Islet precursor cell (in vitro differentiated cells): Measurements from ENCODE around the gene SLC25A51.
A peak's percentile ranks its signal among the peaks of the same experiment; 100 is the strongest.
"Not testable (repeated sequence)": the region's sequence is repeated elsewhere in the genome, so short reads cannot be mapped to it uniquely, and the experiment has no call there.

Experiments
- DNase-seq: peaks from one replicate; pipeline ENCODE4 v3.0.0-alpha.2; 2018

The SLC25A51 gene

DNA sequence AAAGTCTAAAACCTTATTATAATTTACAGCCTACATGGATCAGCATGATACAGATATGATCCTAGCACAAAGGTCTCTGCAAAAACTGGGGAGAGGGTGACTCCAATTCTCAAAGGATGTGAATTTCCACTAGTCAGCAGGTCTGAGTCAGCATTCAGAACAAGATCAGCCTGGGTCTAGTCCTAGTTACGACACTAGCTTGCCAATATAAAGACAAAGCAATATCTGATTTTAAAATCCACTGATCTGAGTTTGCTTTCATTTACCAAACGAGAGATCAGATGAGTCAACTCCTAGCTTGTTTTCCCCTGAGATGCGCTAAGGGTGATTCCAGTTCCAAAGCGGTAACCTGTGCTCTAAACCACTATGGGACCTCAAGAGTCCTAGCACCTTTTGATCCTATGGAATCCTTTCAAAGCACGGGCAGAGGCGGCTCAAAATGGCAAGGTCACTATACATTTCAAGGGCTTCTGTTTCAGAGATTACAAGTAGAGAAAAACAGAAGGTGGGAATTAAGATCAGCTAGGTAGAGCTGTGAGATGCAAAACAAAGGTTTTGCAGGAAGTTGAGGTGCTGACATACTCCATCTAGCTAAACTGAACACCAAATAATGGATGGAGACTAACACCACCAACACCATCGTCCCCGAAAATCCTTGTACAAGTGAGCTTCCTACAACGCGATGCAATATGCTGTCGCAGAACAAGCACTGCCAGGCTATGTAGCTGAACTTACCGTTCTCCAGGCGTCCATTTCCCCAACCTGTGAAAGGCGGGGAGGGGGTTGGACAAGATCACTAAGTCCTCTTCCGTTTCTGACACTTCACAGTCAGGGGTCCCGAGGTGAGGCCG lies 906 bp downstream of the SLC25A51 start:
- DNase-seq = no peak

GRCh38 chr9:37902131-37902530 lies 1.8 kb downstream of the SLC25A51 start:
- DNase-seq = no peak

DNA sequence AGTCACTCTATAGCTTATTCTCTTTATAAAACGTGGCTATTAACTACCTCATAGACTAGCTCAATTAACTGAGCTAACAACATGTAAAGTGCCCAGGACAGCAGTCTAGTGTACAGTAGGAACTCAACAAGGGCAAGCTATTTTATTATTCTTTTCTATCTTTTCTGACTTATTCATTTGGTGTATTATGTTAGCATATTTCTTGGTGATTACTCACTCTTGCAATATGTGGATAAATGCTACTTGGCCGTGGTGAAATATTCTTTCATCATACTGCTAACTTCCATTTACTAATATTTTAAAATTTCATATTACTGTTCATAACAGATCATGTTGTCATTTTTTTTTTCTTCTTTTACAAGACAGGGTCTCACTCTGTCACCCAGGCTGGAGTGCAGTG lies 4.9 kb downstream of the SLC25A51 start:
- DNase-seq = no peak

DNA sequence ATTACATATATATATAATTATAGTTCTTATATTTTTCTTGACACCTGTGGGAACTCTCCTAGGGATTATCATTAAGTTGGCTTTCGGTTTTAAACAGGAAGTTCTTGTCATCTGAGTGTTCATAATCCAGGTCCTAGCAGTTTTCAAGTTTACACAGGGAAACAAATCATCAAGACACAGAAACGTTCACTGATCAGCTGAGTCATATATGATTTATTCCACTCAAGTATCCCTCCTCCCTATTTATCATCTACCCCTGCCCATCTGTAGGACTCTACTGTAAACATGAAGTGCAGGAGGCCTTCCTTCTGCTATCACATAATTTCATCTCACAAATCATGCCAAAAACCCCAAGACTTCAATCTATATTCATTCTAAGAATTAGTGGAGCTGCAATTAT lies 6.3 kb downstream of the SLC25A51 start:
- DNase-seq = no peak

- no peak for DNase-seq
These were observed 11.9 kb downstream of the SLC25A51 start for GRCh38 chr9:37892063-37892462.

DNA sequence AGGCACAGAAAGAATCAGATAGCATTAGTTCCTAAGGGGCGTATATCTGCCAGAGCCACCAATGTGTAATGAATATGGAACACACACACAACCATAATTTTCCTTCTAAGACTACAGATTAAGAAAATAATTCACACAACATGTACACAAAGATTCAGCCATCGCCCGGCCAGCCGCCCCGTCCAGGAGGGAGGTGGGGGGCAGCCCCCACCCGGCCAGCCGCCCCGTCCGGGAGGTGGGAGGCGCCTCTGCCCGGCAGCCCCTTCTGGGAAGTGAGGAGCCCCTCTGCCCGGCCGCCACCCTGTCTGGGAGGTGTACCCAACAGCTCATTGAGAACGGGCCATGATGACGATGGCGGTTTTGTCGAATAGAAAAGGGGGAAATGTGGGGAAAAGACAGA lies 12.9 kb downstream of the SLC25A51 start:
- not testable (repeated sequence) for DNase-seq

DNA sequence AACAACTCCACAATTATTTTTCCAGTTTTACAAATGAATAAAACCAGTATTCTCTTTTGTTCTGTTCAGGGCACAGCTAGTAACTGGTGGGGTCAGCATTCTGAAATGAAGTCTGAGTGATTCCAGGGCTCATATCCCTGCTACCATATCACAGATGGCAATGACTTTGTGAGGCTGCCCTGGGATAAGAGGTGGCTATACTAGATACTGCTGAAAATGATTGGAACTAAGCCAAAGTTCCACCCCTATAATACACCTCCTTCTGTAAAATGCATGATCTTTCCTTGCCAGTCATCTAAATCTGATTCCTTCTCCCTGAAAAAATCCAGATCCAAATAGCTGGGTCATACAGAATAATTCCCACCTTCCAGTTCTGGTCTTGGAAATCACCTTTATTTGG lies 14.4 kb downstream of the SLC25A51 start:
- DNase-seq = no peak

- not testable (repeated sequence) for DNase-seq
These were observed 15.8 kb downstream of the SLC25A51 start for GRCh38 chr9:37887977-37888583.

GRCh38 chr9:37880916-37881479 lies 22.9 kb downstream of the SLC25A51 start:
- no peak for DNase-seq

DNA sequence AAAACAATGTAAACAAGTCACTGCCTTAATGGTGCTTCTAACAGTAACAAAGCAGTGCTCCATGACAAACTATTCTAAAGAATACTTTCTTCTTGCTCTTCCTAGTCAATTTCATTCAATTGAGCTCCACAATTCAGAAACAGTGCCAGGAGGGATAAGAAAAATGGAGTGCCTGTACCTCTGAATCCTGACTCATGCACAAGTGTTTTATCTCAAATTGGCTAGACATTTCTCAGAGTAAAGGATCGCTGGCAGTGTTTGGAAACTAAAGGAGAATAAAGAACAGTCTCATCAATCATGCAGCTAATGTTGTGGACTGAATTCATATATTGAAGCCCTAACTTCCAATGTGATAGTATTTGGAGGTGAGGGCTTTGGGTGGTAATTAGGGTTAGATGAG lies 27.6 kb downstream of the SLC25A51 start:
- no peak for DNase-seq

DNA sequence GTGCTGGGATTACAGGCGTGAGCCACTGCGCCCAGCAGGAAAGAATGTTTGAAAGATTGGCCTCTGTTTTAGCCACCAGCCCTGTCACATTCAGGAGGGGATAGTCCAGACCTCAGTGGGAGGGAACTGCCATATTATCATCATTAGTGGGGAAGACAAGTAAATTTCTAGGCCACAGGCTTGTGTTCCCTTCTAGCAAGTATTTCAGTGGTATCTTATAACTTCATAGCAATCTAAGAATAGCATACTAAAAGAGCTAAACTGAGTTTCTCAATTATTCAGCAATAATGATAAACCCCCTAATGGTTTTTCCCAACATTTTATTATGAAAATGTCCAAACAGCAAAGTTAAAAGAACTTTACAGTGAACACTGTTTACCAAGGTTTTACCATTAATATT lies 30.0 kb downstream of the SLC25A51 start:
- DNase-seq = no peak

DNA sequence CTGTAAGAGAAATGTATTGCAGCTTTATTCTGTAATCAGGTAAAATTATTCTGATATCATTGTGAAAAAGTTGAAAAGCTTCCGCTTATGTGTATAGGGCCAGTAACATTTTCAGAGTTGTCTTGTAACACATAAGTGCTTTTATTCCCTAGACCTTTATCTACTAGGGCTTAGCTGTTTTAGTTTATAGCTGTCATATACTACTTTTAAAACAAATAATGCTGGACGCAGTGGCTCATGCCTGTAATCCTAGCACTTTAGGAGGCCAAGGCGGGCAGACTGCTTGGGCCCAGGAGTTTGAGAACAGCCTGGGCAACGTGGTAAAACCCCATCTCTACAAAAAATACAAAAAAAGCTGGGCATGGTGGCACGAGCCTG lies 33.1 kb downstream of the SLC25A51 start:
- DNase-seq = no peak

GRCh38 chr9:37870081-37870798 lies 33.7 kb downstream of the SLC25A51 start:
- no peak for DNase-seq

GRCh38 chr9:37862530-37862929 lies 41.4 kb downstream of the SLC25A51 start:
- no peak for DNase-seq

- no peak for DNase-seq
These were observed 44.9 kb downstream of the SLC25A51 start for GRCh38 chr9:37859043-37859442.

DNA sequence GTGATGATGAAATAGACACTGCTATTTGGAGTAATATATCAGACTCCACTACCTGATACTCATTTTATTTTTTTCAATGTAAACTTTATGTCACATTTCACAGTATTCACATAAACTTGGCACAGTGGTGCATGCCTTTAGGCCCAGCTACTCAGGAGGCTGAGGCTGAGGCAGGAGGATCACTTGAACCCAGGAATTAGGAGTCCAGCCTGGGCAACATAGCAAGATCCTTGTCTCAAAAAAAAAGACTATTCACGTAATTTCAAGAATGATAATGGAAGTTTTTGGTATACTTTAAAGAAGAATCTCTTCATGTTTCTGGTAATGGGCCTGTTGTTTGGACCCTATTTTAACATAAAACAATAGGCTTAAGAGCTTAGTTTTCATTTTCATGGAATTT lies 47.4 kb downstream of the SLC25A51 start:
- DNase-seq = no peak

GRCh38 chr9:37852222-37852621 lies 51.7 kb downstream of the SLC25A51 start:
- no peak for DNase-seq

DNA sequence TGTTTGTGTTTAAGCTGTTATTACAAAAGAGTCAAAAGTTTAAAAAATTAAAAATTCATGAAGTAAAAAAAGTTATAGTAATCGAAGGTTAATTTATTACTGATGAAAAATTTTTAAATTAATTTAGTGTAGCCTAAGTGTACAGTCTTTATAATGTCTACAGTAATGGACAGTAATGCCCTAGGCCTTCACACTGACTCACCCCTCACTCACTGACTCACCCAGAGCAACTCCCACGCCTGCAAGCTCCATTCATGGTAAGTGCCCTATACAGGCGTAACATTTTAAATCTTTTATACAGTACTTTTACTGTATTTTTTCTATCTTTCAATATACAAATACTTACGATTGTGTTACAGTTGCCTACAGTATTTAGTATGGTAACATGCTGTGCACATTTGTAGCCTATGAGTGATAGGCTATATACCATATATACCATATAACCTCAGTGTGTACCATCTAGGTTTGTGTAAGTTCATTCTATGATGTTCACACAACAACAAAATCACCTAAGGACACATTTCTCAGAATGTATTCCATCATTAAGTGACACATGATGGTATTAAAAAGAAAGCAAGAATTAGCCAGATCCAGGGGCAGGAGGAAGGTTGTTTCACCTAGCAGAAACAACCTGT lies 63.2 kb downstream of the SLC25A51 start:
- peak; percentile 75 for DNase-seq

- DNase-seq = no peak
These were observed 64.1 kb downstream of the SLC25A51 start for GRCh38 chr9:37839496-37840461.
